Measurements from ENCODE around the gene VAX1.
"Not testable (repeated sequence)": the region's sequence is repeated elsewhere in the genome, so short reads cannot be mapped to it uniquely, and the experiment has no call there.

VAX1 gene

GRCh38 chr10:117134306-117135025, 3.6 kb downstream of the VAX1 start:
- DNase-seq (ENCODE audit: low read depth) = no peak

GRCh38 chr10:117134056-117134305, 4.1 kb downstream of the VAX1 start:
- DNase-seq (ENCODE audit: low read depth) = no peak

- no peak for DNase-seq (ENCODE audit: low read depth)
These were observed 4.6 kb downstream of the VAX1 start for GRCh38 chr10:117133273-117134055.

GRCh38 chr10:117132751-117133231, 5.3 kb downstream of the VAX1 start:
- no peak for DNase-seq (ENCODE audit: low read depth)

- no peak for DNase-seq (ENCODE audit: low read depth)
These were observed 6.4 kb downstream of the VAX1 start for GRCh38 chr10:117131376-117132327.

GRCh38 chr10:117130862-117131375, 7.2 kb downstream of the VAX1 start:
- DNase-seq (ENCODE audit: low read depth) = no peak

- no peak for DNase-seq (ENCODE audit: low read depth)
These were observed 7.7 kb downstream of the VAX1 start for GRCh38 chr10:117130346-117130745.

GRCh38 chr10:117126645-117127044, 11.4 kb downstream of the VAX1 start:
- DNase-seq (ENCODE audit: low read depth) = not testable (repeated sequence)

- no peak for DNase-seq (ENCODE audit: low read depth)
These were observed 12.0 kb downstream of the VAX1 start for GRCh38 chr10:117126034-117126433.

- no peak for DNase-seq (ENCODE audit: low read depth)
These were observed 25.9 kb downstream of the VAX1 start for GRCh38 chr10:117112220-117112619.

GRCh38 chr10:117107238-117107637, 30.8 kb downstream of the VAX1 start:
- DNase-seq (ENCODE audit: low read depth) = no peak

GRCh38 chr10:117096599-117097201, 41.4 kb downstream of the VAX1 start:
- DNase-seq (ENCODE audit: low read depth) = no peak

- no peak for DNase-seq (ENCODE audit: low read depth)
These were observed 43.2 kb downstream of the VAX1 start for GRCh38 chr10:117094856-117095255.

- DNase-seq (ENCODE audit: low read depth) = no peak
These were observed 45.7 kb downstream of the VAX1 start for GRCh38 chr10:117092386-117092785.

GRCh38 chr10:117090834-117091233, 47.2 kb downstream of the VAX1 start:
- DNase-seq (ENCODE audit: low read depth) = no peak

- DNase-seq (ENCODE audit: low read depth) = no peak
These were observed 50.5 kb downstream of the VAX1 start for GRCh38 chr10:117087521-117087920.

- DNase-seq (ENCODE audit: low read depth) = no peak
These were observed 51.5 kb downstream of the VAX1 start for GRCh38 chr10:117086546-117086945.

GRCh38 chr10:117084421-117085246, 53.4 kb downstream of the VAX1 start:
- DNase-seq (ENCODE audit: low read depth) = not testable (repeated sequence)

Data from stimulated activated CD8-positive, alpha-beta memory T cell treated with anti-CD3 and anti-CD28 coated beads, Interleukin-15, amount 100 ng/mL, for 1 hour (primary cell).